ENCODE data around the gene MAGEA9B.
A peak's percentile ranks its signal among the peaks of the same experiment; 100 is the strongest.
"Not testable (repeated sequence)": the region's sequence is repeated elsewhere in the genome, so short reads cannot be mapped to it uniquely, and the experiment has no call there.

MAGEA9B gene

GRCh38 chrX:149555251-149555650 is 32.0 kb downstream of the MAGEA9B start:
- not testable (repeated sequence) for H3K4me1 Mint-ChIP-seq, H3K36me3 Mint-ChIP-seq, H3K9me3 Mint-ChIP-seq

GRCh38 chrX:149551939-149552248 is 35.4 kb downstream of the MAGEA9B start:
- not testable (repeated sequence) for H3K4me1 Mint-ChIP-seq; DNase-seq (ENCODE audit: low spot score in 2 of 2); H3K36me3 Mint-ChIP-seq; H3K27me3 Mint-ChIP-seq; ATAC-seq (ENCODE audit: low read depth); H3K9me3 Mint-ChIP-seq; H3K4me3 Mint-ChIP-seq; H3K27ac Mint-ChIP-seq

More at GRCh38 chrX:149555251-149555650, 32.0 kb downstream of the MAGEA9B start:
- not testable (repeated sequence) for ATAC-seq (ENCODE audit: low read depth); H3K27me3 Mint-ChIP-seq; H3K27ac Mint-ChIP-seq; DNase-seq (ENCODE audit: low spot score in 2 of 2); H3K4me3 Mint-ChIP-seq

DNA sequence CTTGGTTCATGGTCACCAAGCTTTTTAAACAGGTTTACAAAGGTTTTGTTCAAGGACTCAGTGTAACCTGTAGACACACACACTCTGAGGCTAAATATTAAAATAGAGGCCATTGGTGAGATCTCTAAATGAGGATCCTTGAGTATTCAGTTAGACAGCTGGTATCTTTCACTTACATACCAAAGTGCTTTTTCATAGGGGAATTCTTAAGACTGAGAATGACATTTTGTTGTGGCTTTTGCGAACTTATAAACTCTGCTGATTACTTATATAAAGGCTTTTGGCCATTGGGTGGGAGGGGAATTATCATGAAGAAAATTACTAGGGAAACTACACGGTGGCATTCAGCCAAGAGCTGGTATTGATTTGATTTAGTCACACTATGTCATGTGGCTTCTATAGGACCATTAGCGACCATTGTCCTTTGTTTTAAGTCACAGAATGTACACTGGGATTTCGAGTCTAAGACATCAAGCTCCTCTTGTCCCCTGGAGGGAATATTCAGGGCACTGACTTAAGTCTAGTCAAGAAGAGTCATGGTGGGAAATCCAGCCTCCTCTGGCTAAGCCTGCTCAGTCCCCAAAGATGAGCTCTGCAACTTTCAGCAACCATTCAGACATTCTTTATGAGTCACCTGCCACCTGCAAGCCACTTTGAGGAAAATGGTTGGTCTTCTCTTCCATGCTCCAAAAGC is 35.9 kb downstream of the MAGEA9B start:
- not testable (repeated sequence) for ATAC-seq (ENCODE audit: low read depth); H3K27me3 Mint-ChIP-seq; H3K27ac Mint-ChIP-seq; H3K4me1 Mint-ChIP-seq; H3K9me3 Mint-ChIP-seq; H3K4me3 Mint-ChIP-seq; DNase-seq (ENCODE audit: low spot score in 2 of 2); H3K36me3 Mint-ChIP-seq

DNA sequence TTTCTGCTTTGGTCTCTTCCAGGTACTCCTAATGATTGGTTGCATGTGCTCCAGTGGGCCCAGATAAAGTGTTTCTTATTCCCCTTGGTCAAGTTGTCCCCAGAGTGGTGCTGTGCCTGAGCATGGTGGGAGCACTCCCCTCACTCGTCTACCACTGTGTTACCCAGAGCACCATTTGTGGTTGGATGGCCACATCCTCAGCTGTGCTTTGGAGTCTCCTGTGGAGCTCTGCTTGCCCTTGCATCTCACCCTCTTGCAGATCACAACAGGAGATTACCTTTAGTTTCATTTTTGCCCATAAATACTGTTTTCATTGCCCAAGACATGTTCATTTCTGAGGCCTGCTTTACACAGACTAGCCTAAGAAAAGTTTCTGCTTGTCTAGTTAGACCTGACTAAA is 36.8 kb downstream of the MAGEA9B start:
- not testable (repeated sequence) for H3K36me3 Mint-ChIP-seq; ATAC-seq (ENCODE audit: low read depth); H3K4me3 Mint-ChIP-seq; DNase-seq (ENCODE audit: low spot score in 2 of 2); H3K4me1 Mint-ChIP-seq; H3K27me3 Mint-ChIP-seq; H3K27ac Mint-ChIP-seq; H3K9me3 Mint-ChIP-seq

DNA sequence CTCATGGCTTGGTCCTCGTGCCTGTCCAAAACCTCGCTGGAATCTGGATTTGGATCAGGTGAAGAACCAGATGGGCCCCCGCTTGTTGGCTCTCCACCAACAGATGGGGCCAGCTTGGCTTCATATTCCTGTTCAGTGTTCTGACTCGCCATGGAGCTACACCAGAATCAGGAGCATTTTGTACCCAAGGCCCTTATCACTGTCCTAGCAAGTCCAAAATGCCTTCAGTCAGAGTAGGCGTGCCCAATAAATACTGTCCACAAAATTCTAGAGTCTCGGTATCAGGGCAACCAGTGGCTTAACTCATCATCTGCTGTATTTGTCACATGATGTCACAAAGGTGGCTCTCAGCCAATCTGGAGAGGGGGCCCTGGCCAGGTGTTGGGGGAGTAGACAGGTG is 37.6 kb downstream of the MAGEA9B start, which contains the start of gene HSFX3:
Gene HSFX3 (minus strand): TSS at position 224 of the 400 bp plus-strand sequence. CDS start 72 bp downstream, at position 152.
- not testable (repeated sequence) for H3K9me3 Mint-ChIP-seq; H3K4me3 Mint-ChIP-seq; H3K4me1 Mint-ChIP-seq; DNase-seq (ENCODE audit: low spot score in 2 of 2); H3K27ac Mint-ChIP-seq; H3K36me3 Mint-ChIP-seq; ATAC-seq (ENCODE audit: low read depth); H3K27me3 Mint-ChIP-seq

- not testable (repeated sequence) for H3K4me3 Mint-ChIP-seq; H3K27me3 Mint-ChIP-seq; H3K4me1 Mint-ChIP-seq; H3K9me3 Mint-ChIP-seq; H3K27ac Mint-ChIP-seq; DNase-seq (ENCODE audit: low spot score in 2 of 2); ATAC-seq (ENCODE audit: low read depth); H3K36me3 Mint-ChIP-seq
These were observed 39.5 kb downstream of the MAGEA9B start for GRCh38 chrX:149547782-149548181.

DNA sequence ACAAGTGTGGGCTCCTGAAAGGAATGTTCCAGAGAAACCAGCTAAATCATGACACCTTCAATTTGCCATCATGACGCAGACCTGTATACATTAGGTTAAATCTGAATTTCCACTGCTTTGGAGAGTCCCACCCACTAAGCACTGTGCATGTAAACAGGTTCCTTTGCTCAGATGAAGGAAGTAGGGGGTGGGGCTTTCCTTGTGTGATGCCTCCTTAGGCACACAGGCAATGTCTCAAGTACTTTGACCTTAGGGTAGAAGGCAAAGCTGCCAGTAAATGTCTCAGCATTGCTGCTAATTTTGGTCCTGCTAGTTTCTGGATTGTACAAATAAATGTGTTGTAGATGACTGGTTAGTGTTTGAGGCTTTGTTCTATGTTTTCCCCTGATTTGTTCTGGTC is 40.3 kb downstream of the MAGEA9B start:
- not testable (repeated sequence) for ATAC-seq (ENCODE audit: low read depth)

GRCh38 chrX:149545545-149546543 is 41.4 kb downstream of the MAGEA9B start:
- H3K27ac Mint-ChIP-seq; DNase-seq (ENCODE audit: low spot score in 2 of 2); H3K36me3 Mint-ChIP-seq; H3K4me3 Mint-ChIP-seq; H3K9me3 Mint-ChIP-seq; H3K27me3 Mint-ChIP-seq; H3K4me1 Mint-ChIP-seq: not testable (repeated sequence)
- peak; percentile 18 for ATAC-seq (ENCODE audit: low read depth)

More for the DNA sequence above, 40.3 kb downstream of the MAGEA9B start:
- H3K27me3 Mint-ChIP-seq; H3K27ac Mint-ChIP-seq; H3K9me3 Mint-ChIP-seq; H3K4me1 Mint-ChIP-seq; DNase-seq (ENCODE audit: low spot score in 2 of 2); H3K36me3 Mint-ChIP-seq; H3K4me3 Mint-ChIP-seq: not testable (repeated sequence)

DNA sequence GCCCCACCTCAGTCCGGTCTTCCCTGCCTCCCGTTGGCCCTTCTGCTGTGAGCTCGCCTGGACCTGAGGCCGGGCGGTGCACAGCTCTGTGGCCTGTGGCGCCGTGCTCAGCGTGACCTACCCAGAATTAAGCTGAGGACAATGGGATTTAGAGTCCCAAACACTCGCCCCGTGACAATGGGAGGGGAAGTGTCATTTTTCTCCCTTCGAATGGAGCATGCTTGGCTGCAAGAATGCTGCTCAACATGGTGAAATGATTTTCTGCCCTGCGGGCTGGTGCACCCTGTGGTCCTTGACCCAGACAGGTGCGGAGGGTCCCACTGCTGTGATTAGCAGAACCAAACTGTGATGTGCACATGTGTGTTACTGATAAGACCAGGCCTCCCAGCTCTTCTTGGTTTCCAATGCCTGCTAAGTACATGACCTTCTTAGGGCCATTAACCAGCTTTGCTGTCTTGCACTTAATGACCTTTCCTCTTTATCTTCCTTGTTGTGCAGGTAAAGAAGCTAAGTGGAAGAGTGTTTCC is 45.7 kb downstream of the MAGEA9B start:
- Mint-ChIP-seq H3K36me3 (peaks cover 2% of the 10 kb centered on the region), H3K27ac (peak overlapping the region; percentile 100), H3K9me3 (no peaks in the 10 kb centered on the region), H3K4me1 (peaks cover 8% of the 10 kb centered on the region), H3K27me3 (no peaks in the 10 kb centered on the region), H3K4me3 (peak overlapping the region; percentile 96)
- DNase-seq (ENCODE audit: low spot score in 2 of 2) (no peak), ATAC-seq (ENCODE audit: low read depth) (no peak)

GRCh38 chrX:149540621-149541520 is 46.4 kb downstream of the MAGEA9B start, which contains the start of gene EOLA1:
Gene EOLA1 (plus strand): TSS chrX:149541012. CDS start chrX:149545631, 4,619 bp downstream.
- Mint-ChIP-seq H3K27me3 (no peaks in the 10 kb centered on the region), H3K4me1 (peaks cover 10% of the 10 kb centered on the region), H3K4me3 (peak within 1 kb of the TSS; percentile 96), H3K9me3 (no peaks in the 10 kb centered on the region), H3K27ac (peak within 1 kb of the TSS; percentile 100), H3K36me3 (peaks cover 2% of the 10 kb centered on the region)
- peak; percentile 67 for ATAC-seq (ENCODE audit: low read depth)
- peak; percentile 39 to 69 for DNase-seq (ENCODE audit: low spot score in 2 of 2)

DNA sequence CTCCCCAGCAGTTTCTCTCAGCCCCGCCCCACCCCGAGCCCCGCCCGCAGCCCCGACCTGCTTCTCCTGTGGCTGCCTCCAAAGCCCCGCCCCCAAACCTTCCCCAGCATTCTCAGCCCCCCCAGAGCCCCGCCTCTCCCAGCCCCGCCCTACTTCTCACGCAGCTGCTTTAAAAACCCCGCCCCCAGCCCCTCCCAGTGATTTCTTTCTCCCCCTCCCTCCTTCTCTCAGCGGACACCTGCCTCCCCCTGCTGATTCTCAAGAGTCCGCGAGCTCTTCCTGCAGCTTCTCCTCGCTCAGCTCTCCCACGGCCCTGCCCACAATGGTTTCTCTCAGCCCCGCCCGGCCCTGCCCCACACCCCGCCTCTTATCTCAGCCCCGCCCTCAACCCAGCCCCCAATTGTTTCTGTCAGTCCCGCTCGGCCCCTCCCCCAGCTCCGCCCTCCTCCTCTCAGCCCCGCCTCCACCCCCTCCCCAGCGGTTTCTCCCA is 47.1 kb downstream of the MAGEA9B start:
- DNase-seq (ENCODE audit: low spot score in 2 of 2) (peak; percentile 65 to 77), ATAC-seq (ENCODE audit: low read depth) (peak; percentile 41)
- Mint-ChIP-seq H3K4me3 (peak overlapping the region; percentile 96), H3K9me3 (no peaks in the 10 kb centered on the region), H3K27me3 (no peaks in the 10 kb centered on the region), H3K27ac (peak overlapping the region; percentile 100), H3K36me3 (peaks cover 7% of the 10 kb centered on the region), H3K4me1 (peaks cover 10% of the 10 kb centered on the region)

GRCh38 chrX:149539283-149540130 is 47.8 kb downstream of the MAGEA9B start:
- Mint-ChIP-seq H3K9me3 (no peaks in the 10 kb centered on the region), H3K27ac (peak overlapping the region; percentile 100), H3K4me3 (peak overlapping the region; percentile 96), H3K4me1 (peaks cover 10% of the 10 kb centered on the region), H3K36me3 (peaks cover 10% of the 10 kb centered on the region), H3K27me3 (no peaks in the 10 kb centered on the region)
- ATAC-seq (ENCODE audit: low read depth) (peak; percentile 54), DNase-seq (ENCODE audit: low spot score in 2 of 2) (peak; percentile 64 to 82)

Data from memory B cell (primary cell).